Measurements from ENCODE around the gene UBE3C. TPM values are rescaled to one million over a fixed set of nuclear protein-coding genes. Genes with fewer than 3 reads are reported as not detected.

UBE3C gene
- total RNA-seq, 1 donor from 2014 or later: 55.5 TPM

DNA sequence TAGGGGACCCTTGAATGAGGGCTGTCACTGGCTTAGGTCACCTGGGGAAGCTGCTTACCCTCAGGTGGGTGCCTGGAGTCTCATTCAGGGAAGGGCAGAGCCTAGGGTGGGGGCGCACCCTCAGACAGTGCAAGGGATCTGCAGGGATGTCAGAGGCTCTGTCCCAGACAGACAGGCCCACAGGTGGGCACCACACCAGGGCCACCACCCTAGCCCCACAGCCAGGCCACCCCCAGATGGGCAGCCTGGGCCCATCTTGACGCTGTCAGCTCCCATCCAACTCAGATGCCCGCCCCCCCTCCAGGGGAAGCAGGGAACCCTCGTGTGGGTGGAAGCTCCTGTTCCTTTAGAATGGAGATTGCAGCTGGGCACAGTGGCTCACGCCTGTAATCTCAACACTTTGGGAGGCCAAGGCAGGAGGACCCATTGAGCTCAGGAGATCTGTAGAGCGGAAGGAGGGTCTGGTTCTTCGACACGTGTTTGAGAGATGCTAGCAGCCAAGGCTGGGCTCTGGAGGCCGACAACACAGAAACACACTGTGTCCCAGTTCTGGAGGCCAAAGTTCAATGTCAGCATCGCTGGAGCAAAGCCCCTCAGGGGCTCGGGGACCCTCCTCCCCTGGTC lies 139.6 kb downstream of the UBE3C start:
- DNase-seq (ENCODE audit: low spot score) (no peak), ATAC-seq (no peak)
- intact Hi-C loops (cut with DNase I): no loop called here

DNA sequence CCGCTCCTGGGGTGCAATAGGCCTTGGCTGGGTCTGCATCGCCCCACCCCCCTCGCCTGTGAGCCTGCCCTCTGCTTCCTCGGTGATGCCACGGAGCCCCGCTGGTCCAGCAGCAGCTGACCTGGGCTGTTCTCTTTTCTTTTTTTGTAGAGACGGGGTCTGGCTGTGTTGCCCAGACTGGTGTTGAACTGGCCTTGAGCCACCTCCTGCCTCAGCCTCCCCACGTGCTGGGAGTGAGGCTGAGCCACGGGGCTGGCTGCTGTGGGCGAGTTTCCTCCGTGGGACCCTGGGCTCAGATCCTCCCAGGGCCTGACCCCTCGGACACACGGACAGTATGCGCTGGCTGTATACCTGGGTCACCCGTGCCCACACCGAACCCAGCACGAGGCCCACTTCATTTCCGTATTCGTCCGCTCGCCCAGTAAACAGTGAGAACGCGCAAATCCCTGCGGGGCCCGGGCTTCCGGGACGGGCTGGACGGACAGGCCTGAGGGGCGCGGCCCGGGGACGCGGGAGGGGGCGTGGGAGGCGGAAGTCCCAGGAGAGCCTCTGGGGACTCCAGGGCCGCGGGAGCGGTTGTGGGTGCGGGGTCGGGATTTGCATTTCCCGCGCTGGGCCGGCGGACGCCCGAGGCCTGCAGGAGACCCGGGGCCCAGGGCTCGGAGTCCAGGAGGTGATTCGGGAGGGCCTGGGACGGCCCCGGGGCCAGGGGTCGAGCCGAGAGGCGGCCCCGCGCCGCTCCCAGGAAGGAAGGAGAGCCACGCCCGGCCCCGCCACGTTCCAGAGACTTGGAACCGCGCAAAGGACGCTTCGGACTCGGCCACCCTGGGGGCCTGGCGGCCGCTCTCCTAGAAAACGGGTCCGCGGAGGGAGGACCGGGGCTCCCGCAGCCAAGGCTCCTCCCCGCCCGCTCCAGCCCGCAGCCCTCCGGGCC lies 140.3 kb downstream of the UBE3C start:
- ATAC-seq (peak; percentile 72), DNase-seq (ENCODE audit: low spot score) (no peak)
- intact Hi-C loops (cut with DNase I): no loop called here

DNA sequence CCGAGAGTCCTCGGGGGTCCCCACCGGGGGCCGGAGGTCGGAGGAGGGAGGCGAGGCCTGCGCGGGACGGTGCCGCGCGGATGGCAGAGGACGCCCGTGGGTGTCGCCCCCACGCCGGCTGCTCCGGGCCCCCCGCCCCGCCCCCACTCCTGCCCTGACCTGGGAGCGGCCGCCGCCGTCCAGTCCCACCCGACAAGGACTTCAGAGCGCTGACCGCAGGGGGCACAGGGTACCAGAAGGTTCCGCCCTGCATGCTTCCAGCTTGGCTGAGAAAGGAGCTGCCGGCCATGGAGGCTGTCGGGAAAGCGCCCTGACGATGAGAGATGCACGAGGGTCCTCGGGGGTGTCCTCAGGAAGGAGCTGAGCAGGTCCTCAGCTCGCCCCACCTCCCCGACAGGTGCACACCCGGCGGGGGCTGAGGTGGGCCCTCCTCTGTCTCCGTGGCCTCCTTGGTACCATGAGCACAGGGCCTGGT lies 141.1 kb downstream of the UBE3C start:
- DNase-seq (ENCODE audit: low spot score) (no peak), ATAC-seq (no peak)
- intact Hi-C loops (cut with DNase I): no loop called here

DNA sequence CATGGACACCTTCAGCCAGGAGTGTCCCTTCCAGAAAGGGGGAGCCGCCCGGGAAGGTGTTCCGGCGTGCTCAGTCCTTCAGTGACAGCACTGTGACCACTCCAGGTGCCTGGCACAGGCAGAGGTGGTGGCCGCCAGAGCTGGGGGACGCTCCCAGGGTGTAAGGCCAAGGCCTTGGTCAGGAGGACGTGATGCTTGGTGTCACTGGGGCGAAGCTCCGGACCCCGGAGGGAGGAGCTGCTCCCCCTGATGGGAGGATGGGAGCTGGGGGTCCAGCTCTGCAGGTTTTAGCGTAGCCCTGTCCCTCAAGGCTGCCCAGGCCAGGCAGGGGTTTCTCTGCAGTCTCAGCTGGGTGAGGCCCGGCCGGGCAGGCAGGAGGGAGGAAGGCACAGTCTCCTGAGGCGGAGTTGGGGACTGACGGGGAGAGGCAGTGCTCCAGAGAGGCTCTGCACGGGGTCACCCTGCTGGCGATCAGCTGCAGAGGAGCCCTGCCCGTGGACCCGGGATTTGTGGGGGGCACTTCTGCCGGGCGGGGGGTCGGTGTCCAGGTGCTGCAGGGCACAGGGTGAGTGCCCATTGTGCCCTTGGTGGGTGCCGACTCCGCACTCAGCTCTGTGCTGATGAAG lies 141.6 kb downstream of the UBE3C start:
- intact Hi-C loops (cut with DNase I): no loop called here

DNA sequence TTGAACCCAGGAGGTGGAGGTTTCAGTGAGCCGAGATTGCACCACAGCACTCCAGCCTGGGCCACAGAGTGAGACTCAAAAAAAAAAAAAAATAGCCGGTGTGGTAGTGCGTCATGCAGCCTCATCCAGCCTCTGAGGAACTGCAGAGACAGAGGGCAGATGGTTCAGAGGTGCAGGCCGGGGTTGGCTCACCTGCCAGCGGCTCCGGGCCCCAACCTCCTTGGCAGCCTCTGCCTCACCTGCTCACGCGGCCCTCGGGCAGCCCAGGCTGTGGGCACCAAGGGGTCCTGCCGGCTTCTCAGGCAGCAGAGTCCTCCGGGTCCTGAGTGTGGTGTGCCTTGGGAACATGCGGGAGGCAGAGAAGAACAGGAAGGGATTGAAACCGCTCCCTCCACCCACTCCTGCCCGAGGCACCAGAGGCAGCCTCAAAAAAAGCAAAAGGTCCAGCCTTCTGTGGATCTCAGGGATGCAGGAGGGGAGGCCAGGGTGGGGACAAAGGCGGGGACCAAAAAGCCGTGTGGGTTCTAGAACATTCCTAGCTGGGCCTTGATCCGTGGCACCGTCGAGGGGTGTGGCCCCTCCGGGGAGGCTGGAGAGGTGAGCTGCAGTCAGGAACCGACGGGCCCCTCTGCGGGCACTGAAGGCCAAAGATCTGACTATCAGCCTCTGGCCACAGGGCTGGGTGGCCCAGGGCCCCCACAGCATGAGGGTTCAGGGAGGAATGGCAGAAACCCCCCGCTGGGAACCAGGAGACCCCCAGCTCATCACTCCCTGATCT lies 142.7 kb downstream of the UBE3C start:
- ATAC-seq (no peak), DNase-seq (ENCODE audit: low spot score) (no peak)
- intact Hi-C loops (cut with DNase I): no loop called here

More for the DNA sequence above, 141.6 kb downstream of the UBE3C start:
- no peak for DNase-seq (ENCODE audit: low spot score)
- ATAC-seq: no peak

DNA sequence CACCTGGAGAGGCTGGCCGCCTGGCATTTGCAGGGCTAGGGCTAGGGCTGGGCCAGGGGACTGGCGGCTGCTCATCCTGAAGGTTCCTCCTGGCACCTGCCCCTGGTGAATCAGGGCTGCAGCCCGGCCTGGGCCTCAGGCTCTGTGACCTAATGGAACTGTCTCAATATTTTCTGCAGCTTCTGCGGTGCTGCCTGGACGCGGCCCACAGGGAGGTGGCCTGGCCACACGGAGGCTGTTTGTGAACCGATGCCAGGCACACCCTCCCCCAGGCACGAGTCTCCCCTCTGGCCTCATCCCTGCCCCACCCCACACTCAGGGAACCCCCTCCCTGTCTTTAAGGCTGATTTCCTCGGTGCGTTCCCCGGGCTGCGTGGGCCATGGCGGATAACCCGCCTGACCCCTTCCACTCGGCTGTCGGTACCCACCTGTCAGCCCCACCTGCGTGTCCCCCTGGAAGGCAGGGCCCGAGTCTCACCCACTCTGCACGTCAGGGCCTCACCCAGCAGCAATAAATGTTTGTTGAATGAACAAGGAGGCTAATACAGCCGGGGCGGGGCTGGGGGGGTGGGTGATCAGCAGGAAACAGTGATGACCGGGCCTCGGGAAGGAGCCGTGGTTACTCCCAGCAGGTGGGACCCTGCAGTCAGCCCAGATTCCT lies 143.5 kb downstream of the UBE3C start:
- DNase-seq (ENCODE audit: low spot score): no peak
- no peak for ATAC-seq
- intact Hi-C loops (cut with DNase I): no loop called here

DNA sequence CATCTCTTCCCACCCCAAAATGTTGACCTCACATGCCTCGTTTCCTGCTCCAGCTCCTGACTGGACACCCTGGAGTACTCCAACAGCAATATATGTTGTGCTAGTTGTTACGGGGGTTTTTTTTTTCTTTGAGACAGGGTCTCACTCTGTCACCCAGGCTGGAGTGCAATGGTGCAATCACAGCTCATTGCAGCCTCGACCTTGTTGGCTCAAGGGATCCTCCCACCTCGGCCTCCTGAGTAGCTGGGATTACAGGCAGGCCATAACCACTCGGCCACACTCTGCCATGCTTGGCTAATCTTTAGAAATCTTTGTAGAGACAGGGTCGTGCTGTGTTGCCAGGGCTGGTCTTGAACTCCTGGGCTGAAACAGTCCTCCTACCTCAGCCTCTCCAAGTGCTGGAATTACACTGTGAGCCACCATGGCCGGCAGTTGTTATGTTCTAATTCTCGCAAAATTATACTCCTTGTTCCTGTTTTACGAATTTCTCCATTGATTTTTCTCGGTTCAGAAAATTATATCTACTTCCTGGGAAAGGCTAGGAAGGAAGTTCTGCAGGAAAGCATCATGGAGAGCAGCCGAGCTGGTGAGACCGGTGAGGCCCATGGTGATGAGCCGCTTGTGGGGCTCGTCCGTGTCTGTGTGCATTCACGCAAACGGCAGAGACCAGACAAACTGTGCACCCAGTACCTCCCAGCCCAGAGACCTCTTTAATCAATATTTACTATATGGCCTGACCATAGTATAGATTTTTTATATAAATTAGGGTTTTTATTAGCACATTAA lies 145.7 kb downstream of the UBE3C start:
- intact Hi-C loops (cut with DNase I): no loop called here
- no peak for DNase-seq (ENCODE audit: low spot score)
- ATAC-seq: no peak

DNA sequence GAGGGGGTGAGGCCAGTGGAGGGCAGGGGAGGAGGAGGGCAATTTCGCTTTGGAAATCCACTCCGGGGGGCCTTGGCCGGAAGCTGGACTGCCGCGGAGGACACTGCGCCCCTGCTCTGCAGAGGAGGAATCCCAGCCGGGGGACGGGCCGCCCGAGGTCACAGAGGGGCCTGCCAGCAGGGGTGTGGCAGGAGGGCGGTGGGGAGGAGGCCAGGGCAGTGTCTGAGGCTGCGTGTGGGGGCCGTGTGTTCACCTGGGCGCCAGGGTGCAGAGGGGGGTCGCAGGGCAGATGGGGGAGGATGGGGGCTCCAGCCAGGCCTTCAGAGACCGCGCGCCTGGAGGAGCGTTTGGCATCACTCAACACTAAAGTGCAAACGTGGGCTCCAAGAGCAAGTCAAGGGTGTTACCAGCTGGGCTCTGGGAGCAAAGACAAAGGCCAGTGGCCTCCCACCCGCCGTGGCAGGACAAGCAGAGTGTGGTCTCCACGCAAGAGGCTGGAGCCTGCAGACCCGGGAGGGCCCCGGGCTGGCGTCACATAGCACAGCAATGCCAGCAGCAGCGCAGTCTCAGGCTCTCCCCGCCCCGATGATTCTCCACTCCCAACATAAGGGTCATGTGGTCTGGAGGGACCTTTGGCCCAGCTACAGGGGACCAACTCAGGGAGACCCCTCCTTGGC lies 152.8 kb downstream of the UBE3C start:
- DNase-seq (ENCODE audit: low spot score) (no peak), ATAC-seq (no peak)
- intact Hi-C loops (cut with DNase I): no loop called here

DNA sequence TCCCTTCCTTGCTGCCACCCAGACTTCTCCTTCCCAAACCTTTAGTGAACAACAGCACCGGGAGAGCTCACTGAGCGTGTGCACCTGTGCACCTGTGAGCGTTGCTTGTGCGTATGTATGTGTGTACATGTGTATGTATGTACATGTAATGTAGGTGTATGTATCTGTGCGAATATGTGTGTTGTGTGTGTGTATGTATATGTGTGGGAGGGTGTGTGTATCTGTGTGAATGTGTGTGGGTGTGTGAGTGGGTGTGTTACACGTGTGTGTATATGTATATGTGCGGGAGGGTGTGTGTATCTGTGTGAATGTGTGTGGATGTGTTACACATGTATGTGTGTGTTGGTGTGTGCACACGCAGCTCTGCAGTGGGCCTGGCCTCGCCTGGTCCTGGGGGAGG lies 153.5 kb downstream of the UBE3C start:
- intact Hi-C loops (cut with DNase I): no loop called here
- DNase-seq (ENCODE audit: low spot score): no peak
- no peak for ATAC-seq

DNA sequence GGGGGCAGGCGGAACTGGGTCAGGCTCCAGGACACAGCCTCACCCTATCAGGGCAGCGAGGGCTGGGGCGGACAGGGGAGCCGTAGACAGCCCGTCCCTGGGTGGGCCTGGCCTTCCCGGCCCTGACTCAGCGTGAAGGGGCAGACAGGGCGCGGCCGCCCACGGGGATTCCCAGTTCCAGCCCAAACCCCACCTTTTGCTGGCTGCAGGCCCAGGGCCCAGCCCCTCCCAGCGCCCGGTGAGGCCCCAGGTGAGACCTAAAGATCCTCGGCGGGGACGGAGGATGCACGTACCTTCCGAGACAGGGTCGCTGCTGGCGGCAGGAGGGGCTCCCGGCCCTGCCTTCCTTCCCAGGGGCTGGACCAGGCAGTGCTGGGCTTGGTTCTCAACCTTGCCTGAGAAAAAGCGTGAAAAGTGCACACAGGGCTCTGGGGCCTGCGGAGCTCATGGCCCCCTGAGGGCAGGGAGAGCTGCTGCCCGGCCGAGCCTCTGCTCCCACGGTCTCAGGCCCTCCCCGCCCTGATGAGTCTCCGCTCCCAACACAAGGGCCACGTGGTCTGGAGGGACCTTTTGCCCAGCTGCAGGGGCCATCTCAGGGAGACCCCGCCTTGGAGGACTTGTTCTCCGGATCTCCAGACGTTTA lies 154.2 kb downstream of the UBE3C start:
- DNase-seq (ENCODE audit: low spot score): no peak
- ATAC-seq: peak; percentile 38
- intact Hi-C loops (cut with DNase I): no loop called here

DNA sequence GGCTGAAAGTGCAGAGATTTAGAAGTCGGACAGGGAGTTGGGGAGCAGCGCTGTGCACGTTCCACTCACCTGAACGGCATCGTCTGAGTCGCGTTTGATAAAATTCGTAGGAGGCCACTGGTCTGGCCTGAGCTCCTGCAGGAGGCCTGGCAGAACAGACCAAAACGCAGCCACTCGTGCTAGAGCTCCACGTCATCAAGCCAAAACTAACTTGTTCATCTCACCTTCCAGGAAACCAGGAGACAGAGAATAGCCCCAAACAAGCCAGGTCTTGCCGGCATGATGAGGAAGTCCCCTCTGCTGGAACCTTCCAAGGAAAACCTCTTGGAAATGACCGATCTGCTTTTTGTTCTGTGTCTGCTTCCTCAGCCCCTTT lies 154.7 kb downstream of the UBE3C start:
- ATAC-seq (no peak), DNase-seq (ENCODE audit: low spot score) (no peak)
- intact Hi-C loops (cut with DNase I): no loop called here

DNA sequence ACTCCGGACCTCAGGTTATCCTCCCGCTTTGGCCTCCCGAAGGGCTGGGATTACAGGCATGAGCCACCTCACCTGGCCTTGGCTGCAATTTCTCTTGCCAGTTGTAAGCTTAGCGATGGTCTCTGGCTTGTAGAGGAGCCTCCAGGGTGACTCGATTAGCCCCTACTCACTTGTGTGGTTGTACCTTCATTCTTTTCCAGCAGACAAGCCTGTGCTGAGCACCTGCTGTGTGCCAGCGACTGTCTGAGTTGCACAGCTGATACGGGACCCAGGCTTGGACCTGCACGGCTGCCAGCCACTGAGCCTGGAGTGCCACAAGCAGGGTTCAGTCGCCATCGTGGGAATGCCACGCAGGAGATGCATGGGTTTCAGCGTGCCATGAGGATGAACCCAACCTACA lies 156.0 kb downstream of the UBE3C start:
- ATAC-seq (no peak), DNase-seq (ENCODE audit: low spot score) (no peak)
- intact Hi-C loops (cut with DNase I): no loop called here

DNA sequence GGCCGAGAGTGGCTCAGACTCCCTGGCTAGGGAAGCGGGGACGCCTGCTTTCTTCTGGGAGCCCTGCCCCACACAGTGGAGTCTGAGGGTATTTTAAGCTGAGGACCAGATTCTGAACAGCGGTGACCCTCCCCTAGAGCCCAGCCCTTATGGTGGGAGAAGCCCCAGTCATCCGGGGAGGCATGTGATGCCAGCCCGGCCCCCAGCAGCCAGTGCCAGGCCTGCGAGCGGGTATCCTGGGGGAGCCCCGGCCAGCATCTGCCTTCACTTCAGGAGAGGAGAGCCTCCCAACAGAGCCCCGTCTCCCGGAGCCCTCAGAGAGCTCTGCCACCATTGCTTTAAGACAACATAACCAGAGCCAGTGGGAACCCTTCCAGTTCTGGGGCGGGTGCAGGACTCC lies 156.6 kb downstream of the UBE3C start:
- ATAC-seq (no peak), DNase-seq (ENCODE audit: low spot score) (no peak)
- intact Hi-C loops (cut with DNase I): no loop called here

DNA sequence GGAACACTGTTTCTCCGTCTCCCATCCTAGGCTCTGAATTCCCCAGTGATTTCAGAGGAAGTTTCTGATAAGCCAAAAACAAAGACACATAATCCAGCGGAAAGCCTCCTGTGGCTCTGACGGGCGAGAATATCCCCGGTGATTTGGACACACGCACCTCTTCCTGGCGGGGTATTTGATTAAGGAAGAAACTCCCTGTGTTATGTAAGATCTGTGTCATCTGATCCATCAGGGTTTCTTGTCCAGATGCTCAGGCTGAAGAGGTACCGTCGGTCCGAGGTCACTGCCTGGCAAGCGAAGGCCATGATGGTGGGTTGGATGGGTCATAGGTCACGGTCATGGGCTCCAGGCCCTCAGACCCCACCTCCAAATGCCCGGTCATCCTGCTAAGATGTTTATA lies 158.5 kb downstream of the UBE3C start:
- ATAC-seq: no peak
- intact Hi-C loops (cut with DNase I): no loop called here
- DNase-seq (ENCODE audit: low spot score): no peak

DNA sequence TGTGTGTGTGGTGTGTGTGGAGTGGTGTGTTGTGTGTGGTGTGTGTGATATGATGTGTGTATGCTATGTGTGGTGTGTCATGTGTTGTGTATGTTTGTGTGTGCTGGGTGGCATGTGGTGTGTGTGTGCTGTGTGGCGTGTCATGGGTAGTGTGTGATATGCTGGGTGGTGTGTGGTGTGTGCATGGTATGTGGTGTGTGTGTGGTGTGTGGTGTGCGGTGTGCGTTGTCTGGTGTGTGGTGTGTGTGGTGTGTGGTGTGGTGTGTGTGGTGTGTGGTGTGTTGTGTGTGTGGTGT lies 160.5 kb downstream of the UBE3C start:
- ATAC-seq (no peak), DNase-seq (ENCODE audit: low spot score) (no peak)
- intact Hi-C loops (cut with DNase I): no loop called here

DNA sequence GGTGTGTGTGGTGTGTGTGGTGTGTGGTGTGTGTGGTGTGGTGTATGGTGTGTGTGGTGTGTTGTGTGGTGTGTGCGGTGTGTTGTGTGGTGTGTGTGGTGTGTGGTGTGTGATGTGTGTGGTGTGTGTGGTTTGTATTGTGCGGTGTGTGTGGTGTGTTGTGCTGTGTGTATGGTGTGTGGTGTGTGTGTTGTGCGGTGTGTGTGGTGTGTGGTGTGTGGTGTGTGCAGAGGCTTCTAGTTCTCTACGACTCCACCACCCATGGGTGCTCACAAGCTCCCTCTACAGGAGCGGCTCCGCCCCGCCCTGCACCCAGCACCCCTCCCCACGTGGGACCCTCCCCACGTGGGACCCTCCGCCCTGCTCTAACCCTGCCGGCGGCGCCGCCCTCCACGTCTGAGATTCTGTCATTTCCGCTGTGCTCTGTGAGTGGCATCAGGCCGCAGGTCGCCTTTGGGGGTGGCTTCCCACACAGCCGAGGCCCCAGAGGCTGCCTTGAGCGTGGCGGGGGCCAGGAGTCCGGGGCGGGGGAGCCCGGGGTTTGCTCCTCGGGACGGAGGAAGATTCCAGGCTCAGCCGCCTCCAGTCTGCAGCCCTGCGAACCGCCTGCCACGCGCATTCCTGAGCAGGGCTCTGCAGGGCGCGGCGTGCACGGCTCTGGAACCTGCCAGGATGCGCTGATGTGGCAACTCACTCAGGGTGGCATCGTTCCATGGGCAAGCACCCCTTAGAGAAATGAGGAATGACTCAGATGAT lies 161.1 kb downstream of the UBE3C start:
- ATAC-seq (peak; percentile 8), DNase-seq (ENCODE audit: low spot score) (no peak)
- intact Hi-C loops (cut with DNase I): no loop called here
